Measurements from ENCODE around the gene IL31RA. TPM values are rescaled to one million over a fixed set of nuclear protein-coding genes. Genes with fewer than 3 reads are reported as not detected.

The IL31RA gene
- total RNA-seq, 1 donor from 2014 or later, result 0.73 TPM

- no peak for DNase-seq (ENCODE audit: low read depth, low spot score)
These were observed 6.9 kb downstream of the IL31RA start for GRCh38 chr5:55858104-55858503.

- DNase-seq (ENCODE audit: low read depth, low spot score), result no peak
These were observed 9.1 kb downstream of the IL31RA start for GRCh38 chr5:55860288-55860687.

GRCh38 chr5:55860709-55861108 lies 9.6 kb downstream of the IL31RA start:
- no peak for DNase-seq (ENCODE audit: low read depth, low spot score)

GRCh38 chr5:55864606-55865541 lies 13.7 kb downstream of the IL31RA start:
- DNase-seq (ENCODE audit: low read depth, low spot score), result no peak

- no peak for DNase-seq (ENCODE audit: low read depth, low spot score)
These were observed 14.7 kb downstream of the IL31RA start for GRCh38 chr5:55865831-55866230.

GRCh38 chr5:55866485-55866884 lies 15.3 kb downstream of the IL31RA start:
- DNase-seq (ENCODE audit: low read depth, low spot score), result no peak

- no peak for DNase-seq (ENCODE audit: low read depth, low spot score)
These were observed 15.8 kb downstream of the IL31RA start for GRCh38 chr5:55866934-55867333.

- peak; percentile 98 for DNase-seq (ENCODE audit: low read depth, low spot score)
These were observed 17.7 kb downstream of the IL31RA start for GRCh38 chr5:55868846-55869245.

- no peak for DNase-seq (ENCODE audit: low read depth, low spot score)
These were observed 18.7 kb downstream of the IL31RA start for GRCh38 chr5:55869847-55870246.

- DNase-seq (ENCODE audit: low read depth, low spot score), result no peak
These were observed 22.1 kb downstream of the IL31RA start for GRCh38 chr5:55873234-55873633.

GRCh38 chr5:55877655-55878054 lies 26.5 kb downstream of the IL31RA start:
- no peak for DNase-seq (ENCODE audit: low read depth, low spot score)

GRCh38 chr5:55880453-55880852 lies 29.3 kb downstream of the IL31RA start:
- DNase-seq (ENCODE audit: low read depth, low spot score), result no peak

- no peak for DNase-seq (ENCODE audit: low read depth, low spot score)
These were observed 34.2 kb downstream of the IL31RA start for GRCh38 chr5:55885359-55885758.

GRCh38 chr5:55888205-55888604 lies 37.0 kb downstream of the IL31RA start:
- no peak for DNase-seq (ENCODE audit: low read depth, low spot score)

- no peak for DNase-seq (ENCODE audit: low read depth, low spot score)
These were observed 41.3 kb downstream of the IL31RA start for GRCh38 chr5:55892479-55892878.

- DNase-seq (ENCODE audit: low read depth, low spot score), result no peak
These were observed 43.0 kb downstream of the IL31RA start for GRCh38 chr5:55894135-55894534.

- DNase-seq (ENCODE audit: low read depth, low spot score), result no peak
These were observed 44.2 kb downstream of the IL31RA start for GRCh38 chr5:55895346-55895745.

GRCh38 chr5:55896238-55896637 lies 45.1 kb downstream of the IL31RA start:
- no peak for DNase-seq (ENCODE audit: low read depth, low spot score)

- DNase-seq (ENCODE audit: low read depth, low spot score), result no peak
These were observed 45.5 kb downstream of the IL31RA start for GRCh38 chr5:55896663-55897062.

GRCh38 chr5:55897206-55897894 lies 46.2 kb downstream of the IL31RA start:
- DNase-seq (ENCODE audit: low read depth, low spot score), result no peak

GRCh38 chr5:55897905-55898304 lies 46.7 kb downstream of the IL31RA start:
- no peak for DNase-seq (ENCODE audit: low read depth, low spot score)

GRCh38 chr5:55899344-55899743 lies 48.2 kb downstream of the IL31RA start:
- no peak for DNase-seq (ENCODE audit: low read depth, low spot score)

GRCh38 chr5:55900068-55900467 lies 48.9 kb downstream of the IL31RA start:
- DNase-seq (ENCODE audit: low read depth, low spot score), result no peak

Measured in pulmonary artery endothelial cell (primary cell).